ENCODE data around the gene ATOH8. TPM values are rescaled to one million over a fixed set of nuclear protein-coding genes. Genes with fewer than 3 reads are reported as not detected.

ATOH8 gene
- total and polyA plus RNA-seq, 4 donors, result 38.6 to 63.3 (median 50.5) TPM

DNA sequence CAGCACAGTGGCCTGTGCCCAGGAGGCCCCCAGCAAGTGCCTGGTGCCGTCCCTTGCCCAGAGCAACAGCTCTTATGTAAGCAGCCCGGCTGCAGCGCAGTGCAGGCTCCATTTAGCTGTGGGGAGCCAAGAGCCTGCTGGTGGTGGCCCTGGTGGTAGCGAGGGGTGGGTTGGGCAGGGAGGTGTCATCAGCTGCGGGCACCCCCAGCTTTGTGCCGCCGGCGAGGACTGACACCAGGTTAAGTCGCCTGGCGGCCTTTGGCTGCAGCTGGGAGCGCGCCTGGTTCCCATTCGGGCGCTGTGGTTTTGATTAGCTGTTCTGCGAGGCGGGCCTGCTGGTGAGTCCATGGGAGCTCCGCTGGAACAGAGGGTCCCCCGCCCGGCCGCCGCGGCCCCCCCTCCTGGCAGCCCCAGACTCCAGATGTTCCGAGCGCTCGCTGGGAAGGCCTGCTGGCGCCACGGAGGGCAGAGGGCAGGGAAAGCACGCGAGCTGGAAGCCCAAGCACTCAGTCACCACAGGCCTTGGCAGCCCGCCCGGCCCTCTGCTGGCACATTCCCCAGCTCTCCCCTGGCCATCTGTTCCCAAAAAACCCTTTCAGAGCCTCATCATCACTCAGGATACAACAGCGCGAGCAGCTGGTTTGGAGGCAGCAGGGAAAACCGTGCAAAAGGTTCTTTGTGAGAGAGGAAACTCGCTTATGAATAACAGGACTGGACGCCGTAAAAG, 18.4 kb downstream of the ATOH8 start:
- Histone ChIP-seq H3K27ac (ENCODE audit: low read depth in 1 of 2, low read length in 1 of 2) (peak overlapping the region; percentile 82 to 94), H3K4me3 (no peak overlapping the region), H3K9ac (ENCODE audit: insufficient read depth in 1 of 2, low read length in 2 of 2) (no peak overlapping the region), H3K4me1 (ENCODE audit: control insufficient read depth in 5 of 5, insufficient read depth in 5 of 5, low read length in 5 of 5) (peaks cover 24 to 83% (median 49%) of the 10 kb centered on the region in 5 donors), H3K9me3 (ENCODE audit: control insufficient read depth in 4 of 4, insufficient read depth in 3 of 4, low read length in 3 of 4) (peaks cover 0 to 1% (median 0%) of the 10 kb centered on the region in 4 donors), H3K36me3 (ENCODE audit: control insufficient read depth in 4 of 4, insufficient read depth in 4 of 4, low read length in 4 of 4) (peaks cover 0 to 22% (median 18%) of the 10 kb centered on the region in 4 donors), H3K27me3 (ENCODE audit: control insufficient read depth in 3 of 3, insufficient read depth in 3 of 3, low read length in 2 of 3) (no peaks in the 10 kb centered on the region)
- WGBS, 2 donors, result 7 to 17% methylated on average over 37 of the region's 37 CpGs
- TF ChIP-seq, protein P1, sequence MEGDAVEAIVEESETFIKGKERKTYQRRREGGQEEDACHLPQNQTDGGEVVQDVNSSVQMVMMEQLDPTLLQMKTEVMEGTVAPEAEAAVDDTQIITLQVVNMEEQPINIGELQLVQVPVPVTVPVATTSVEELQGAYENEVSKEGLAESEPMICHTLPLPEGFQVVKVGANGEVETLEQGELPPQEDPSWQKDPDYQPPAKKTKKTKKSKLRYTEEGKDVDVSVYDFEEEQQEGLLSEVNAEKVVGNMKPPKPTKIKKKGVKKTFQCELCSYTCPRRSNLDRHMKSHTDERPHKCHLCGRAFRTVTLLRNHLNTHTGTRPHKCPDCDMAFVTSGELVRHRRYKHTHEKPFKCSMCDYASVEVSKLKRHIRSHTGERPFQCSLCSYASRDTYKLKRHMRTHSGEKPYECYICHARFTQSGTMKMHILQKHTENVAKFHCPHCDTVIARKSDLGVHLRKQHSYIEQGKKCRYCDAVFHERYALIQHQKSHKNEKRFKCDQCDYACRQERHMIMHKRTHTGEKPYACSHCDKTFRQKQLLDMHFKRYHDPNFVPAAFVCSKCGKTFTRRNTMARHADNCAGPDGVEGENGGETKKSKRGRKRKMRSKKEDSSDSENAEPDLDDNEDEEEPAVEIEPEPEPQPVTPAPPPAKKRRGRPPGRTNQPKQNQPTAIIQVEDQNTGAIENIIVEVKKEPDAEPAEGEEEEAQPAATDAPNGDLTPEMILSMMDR (IDR thresholded peaks at IDR 0.05; ENCODE audit: control extremely low read depth, extremely low read depth), result no peak
- ATAC-seq (ENCODE audit: insufficient read depth, low FRiP score) (peak; percentile 91), DNase-seq (peak; percentile 100)

DNA sequence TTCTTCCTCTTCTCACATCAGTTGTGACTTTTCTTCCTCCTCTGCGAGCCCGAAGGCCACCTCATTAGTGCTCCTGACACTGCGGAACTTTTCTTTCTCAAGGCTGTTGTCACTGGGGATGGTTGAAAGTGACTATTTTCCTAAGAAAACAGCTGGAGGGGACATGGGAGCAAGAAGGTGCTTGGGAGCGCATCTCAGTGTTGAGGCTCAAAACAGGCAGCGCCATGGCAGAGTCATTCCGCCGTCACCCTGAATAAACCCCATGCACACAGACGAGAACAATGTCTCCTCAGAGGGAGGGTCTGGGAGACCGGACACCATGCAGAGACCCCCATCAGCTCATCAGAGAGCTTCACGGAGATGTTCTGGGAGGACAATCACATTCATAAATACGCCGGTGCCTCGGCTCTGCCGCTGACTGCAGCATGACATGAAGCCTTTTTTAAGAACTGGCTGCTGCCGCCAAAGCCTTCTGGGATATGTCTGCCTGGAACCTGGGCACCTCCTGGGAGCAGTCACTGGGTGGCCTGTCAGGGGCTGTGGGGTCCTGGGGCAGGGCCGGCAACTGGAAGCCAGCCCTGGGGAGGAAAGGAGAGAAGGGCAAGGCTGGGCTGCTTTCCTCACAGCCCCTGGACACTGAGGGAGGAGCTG, 19.2 kb downstream of the ATOH8 start:
- Histone ChIP-seq H3K36me3 (ENCODE audit: control insufficient read depth in 4 of 4, insufficient read depth in 4 of 4, low read length in 4 of 4) (peaks cover 0 to 22% (median 17%) of the 10 kb centered on the region in 4 donors), H3K4me1 (ENCODE audit: control insufficient read depth in 5 of 5, insufficient read depth in 5 of 5, low read length in 5 of 5) (peaks cover 24 to 85% (median 49%) of the 10 kb centered on the region in 5 donors), H3K9me3 (ENCODE audit: control insufficient read depth in 4 of 4, insufficient read depth in 3 of 4, low read length in 3 of 4) (peaks cover 0 to 1% (median 0%) of the 10 kb centered on the region in 4 donors), H3K9ac (ENCODE audit: insufficient read depth in 1 of 2, low read length in 2 of 2) (no peak overlapping the region), H3K27me3 (ENCODE audit: control insufficient read depth in 3 of 3, insufficient read depth in 3 of 3, low read length in 2 of 3) (no peaks in the 10 kb centered on the region), H3K27ac (ENCODE audit: low read depth in 1 of 2, low read length in 1 of 2) (peak overlapping the region; percentile 84 to 94), H3K4me3 (no peak overlapping the region)
- DNase-seq (peak in 2 of 3 donors; percentile 38 to 39), ATAC-seq (ENCODE audit: insufficient read depth, low FRiP score) (no peak)
- TF ChIP-seq, protein P1 (IDR thresholded peaks at IDR 0.05; ENCODE audit: control extremely low read depth, extremely low read depth), result no peak
- 68 to 78% methylated on average over 16 of the region's 16 CpGs for WGBS, 2 donors

DNA sequence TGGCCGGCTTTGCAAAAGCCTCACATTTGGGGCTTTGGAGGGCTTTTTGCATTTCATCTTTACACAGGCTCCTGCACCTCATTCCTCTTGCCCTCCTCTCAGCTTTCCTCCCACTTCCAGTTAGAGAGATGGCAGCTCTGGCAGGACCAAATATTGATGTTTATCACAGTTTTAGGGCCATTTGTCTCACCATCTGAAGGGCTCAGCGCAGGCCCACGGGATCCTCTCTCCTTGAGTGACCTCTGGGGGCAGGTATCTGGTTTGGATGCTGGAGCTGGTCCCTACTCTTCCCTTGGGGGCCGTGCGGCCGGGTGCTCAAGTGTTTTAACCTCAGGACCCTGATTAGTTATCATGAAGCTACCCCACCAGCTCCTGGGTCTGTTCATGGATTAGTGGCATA, 19.9 kb downstream of the ATOH8 start:
- ATAC-seq (ENCODE audit: insufficient read depth, low FRiP score) (no peak), DNase-seq (no peak)
- H3K9me3 ChIP-seq (ENCODE audit: control insufficient read depth in 4 of 4, insufficient read depth in 3 of 4, low read length in 3 of 4), result peaks cover 0 to 1% (median 0%) of the 10 kb centered on the region in 4 donors
- H3K4me3 ChIP-seq, result no peak overlapping the region
- TF ChIP-seq, protein P1 (IDR thresholded peaks at IDR 0.05; ENCODE audit: control extremely low read depth, extremely low read depth), result no peak
- peak overlapping the region; percentile 84 to 94 for H3K27ac ChIP-seq (ENCODE audit: low read depth in 1 of 2, low read length in 1 of 2)
- H3K36me3 ChIP-seq (ENCODE audit: control insufficient read depth in 4 of 4, insufficient read depth in 4 of 4, low read length in 4 of 4), result peaks cover 0 to 21% (median 17%) of the 10 kb centered on the region in 4 donors
- no peak overlapping the region for H3K9ac ChIP-seq (ENCODE audit: insufficient read depth in 1 of 2, low read length in 2 of 2)
- H3K27me3 ChIP-seq (ENCODE audit: control insufficient read depth in 3 of 3, insufficient read depth in 3 of 3, low read length in 2 of 3), result no peaks in the 10 kb centered on the region
- WGBS, 2 donors, result 83 to 88% methylated on average over 6 of the region's 6 CpGs
- peaks cover 24 to 85% (median 52%) of the 10 kb centered on the region in 5 donors for H3K4me1 ChIP-seq (ENCODE audit: control insufficient read depth in 5 of 5, insufficient read depth in 5 of 5, low read length in 5 of 5)

Measured in lung (tissue), 12 donors.